ENCODE results near the gene AURKB. TPM values are rescaled to one million over a fixed set of nuclear protein-coding genes. Genes with fewer than 3 reads are reported as not detected.

Gene AURKB
- 10 to 100 TPM in 1 of 5 experiments, 1 to 10 TPM in 4; 1.1 to 97.7 (median 1.3) TPM for total RNA-seq
- not detected for polyA plus RNA-seq
- not detected for total RNA-seq

DNA sequence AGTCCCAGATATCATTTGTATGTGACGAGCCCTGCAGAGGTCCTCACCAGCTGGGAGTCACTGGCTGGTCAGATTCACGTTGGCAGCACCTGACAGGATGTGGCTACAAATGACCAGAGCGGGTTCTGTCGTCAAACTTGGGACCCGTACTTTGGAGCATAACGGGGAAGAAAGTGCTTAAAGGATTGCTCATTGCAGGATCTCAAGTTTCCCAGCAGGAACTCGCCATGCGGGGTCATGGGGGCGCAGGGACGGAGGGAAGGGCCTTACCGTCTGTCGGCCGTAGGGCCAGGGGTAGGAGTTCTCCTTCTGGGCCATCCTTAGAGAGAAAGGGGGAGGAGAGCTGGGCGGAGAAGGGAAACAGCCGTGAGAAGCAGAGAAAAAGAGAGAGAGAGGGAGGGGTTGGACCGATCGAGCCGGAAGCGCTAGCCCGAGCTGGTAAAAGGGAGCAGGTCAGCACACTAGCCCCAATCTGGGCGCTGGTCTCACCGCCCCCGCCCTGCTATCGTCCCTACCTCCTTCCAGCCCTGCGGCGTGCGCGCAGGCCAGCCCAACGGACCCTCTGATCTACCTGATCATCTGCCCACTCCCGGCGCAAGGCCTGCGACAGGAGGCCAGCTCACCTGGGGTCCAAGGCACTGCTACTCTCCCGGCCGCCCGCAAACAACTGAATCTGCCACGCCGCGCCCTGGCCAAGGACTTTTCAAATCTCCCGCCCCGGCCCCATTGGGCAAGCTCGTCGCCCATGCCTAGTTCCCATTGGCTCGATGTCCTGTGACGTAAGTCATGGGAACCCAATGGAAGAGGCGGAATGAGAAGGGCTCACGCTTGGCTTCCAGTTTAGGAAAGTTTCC is at the start of gene AURKB:
AURKB (minus strand) TSS at position 669 of the 854 bp plus-strand sequence; CDS start at position 318, 351 bp downstream.
- CTCF ChIA-PET: interaction anchor here (0.6 to 1.0 kb wide), 4 partner anchors 12 to 100 kb away, joined by 4 to 5 read pairs (median 4); no protein-coding TSS in a partner anchor

DNA sequence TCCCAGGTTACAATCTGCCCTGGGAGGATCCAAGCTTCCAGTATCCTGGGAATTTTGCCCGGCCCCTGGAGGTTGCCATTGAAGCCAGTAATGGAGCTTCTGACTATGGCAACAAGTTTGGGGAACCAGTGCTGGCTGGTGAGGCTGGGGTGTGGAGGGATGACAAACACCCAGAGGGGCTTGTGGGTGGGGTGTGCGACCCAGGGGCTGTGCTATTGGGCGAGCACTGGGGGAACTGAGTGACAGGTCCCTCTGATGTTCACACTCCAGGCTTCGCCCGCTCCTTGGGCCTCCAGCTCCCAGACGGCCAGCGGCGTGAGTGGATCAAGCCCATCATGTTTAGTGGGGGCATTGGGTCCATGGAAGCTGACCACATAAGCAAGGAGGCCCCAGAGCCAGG is 47.4 kb upstream of the AURKB start:
- intact Hi-C loops (cut with micrococcal nuclease): no loop called here
- Mint-ChIP-seq H3K36me3 (peaks cover 0 to 30% (median 7%) of the 10 kb centered on the region in 5 donors), H3K4me3 (no peak overlapping the region), H3K9me3 (no peaks in the 10 kb centered on the region), H3K4me1 (peaks cover 0 to 3% (median 0%) of the 10 kb centered on the region in 7 donors), H3K27ac (no peak overlapping the region), H3K27me3 (no peaks in the 10 kb centered on the region)
- Histone ChIP-seq H3K4me3 (ENCODE audit: low read length) (no peak overlapping the region), H3K36me3 (ENCODE audit: control insufficient read depth in 2 of 3, insufficient read depth in 3 of 3, low read length in 3 of 3) (peaks cover 0 to 63% (median 0%) of the 10 kb centered on the region in 3 experiments), H3K9me3 (ENCODE audit: control insufficient read depth in 2 of 3, low read length in 3 of 3) (no peaks in the 10 kb centered on the region), H3K27me3 (ENCODE audit: control insufficient read depth in 2 of 2, insufficient read depth in 2 of 2, low read length in 2 of 2) (no peaks in the 10 kb centered on the region), H3K4me1 (ENCODE audit: control insufficient read depth in 2 of 2, insufficient read depth in 2 of 2, low read length in 2 of 2) (no peaks in the 10 kb centered on the region), H3K27ac (ENCODE audit: low read depth, low read length) (no peak overlapping the region)
- ChIA-PET POLR2A (interaction anchor here (0.9 kb wide), 1 partner anchor 9 kb away, joined by 3 read pairs; the partner anchor contains the start of gene PFAS), CTCF (no interaction called here)
- ATAC-seq: no peak
- DNase-seq: no peak

More for the DNA sequence above, at the start of gene AURKB:
- Histone ChIP-seq H3K36me3 (ENCODE audit: control insufficient read depth in 2 of 3, insufficient read depth in 3 of 3, low read length in 3 of 3) (no peaks in the 10 kb centered on the region), H3K4me1 (ENCODE audit: control insufficient read depth in 2 of 2, insufficient read depth in 2 of 2, low read length in 2 of 2) (peaks cover 5 to 8% of the 10 kb centered on the region in 2 donors), H3K9me3 (ENCODE audit: control insufficient read depth in 2 of 3, low read length in 3 of 3) (no peaks in the 10 kb centered on the region), H3K27me3 (ENCODE audit: control insufficient read depth in 2 of 2, insufficient read depth in 2 of 2, low read length in 2 of 2) (no peaks in the 10 kb centered on the region), H3K27ac (ENCODE audit: low read depth, low read length) (peak within 1 kb of the TSS; percentile 81), H3K4me3 (ENCODE audit: low read length) (peak within 1 kb of the TSS; percentile 91)
- Mint-ChIP-seq H3K4me1 (peaks cover 14 to 35% (median 16%) of the 10 kb centered on the region in 7 donors), H3K27me3 (no peaks in the 10 kb centered on the region), H3K4me3 (peak within 1 kb of the TSS; percentile 85 to 97 (median 93)), H3K36me3 (peaks cover 0 to 16% (median 0%) of the 10 kb centered on the region in 5 donors), H3K27ac (peak within 1 kb of the TSS; percentile 60 to 95 (median 86)), H3K9me3 (no peaks in the 10 kb centered on the region)
- DNase-seq (peak; percentile 76 to 96 (median 90)), ATAC-seq (peak; percentile 99)
- intact Hi-C loops (cut with micrococcal nuclease): loop anchor here (1.0 to 5.0 kb wide), 6 partner anchors 10 to 37 kb away; partner anchors contain the start of genes CTC1 (in 1 of the 2) and PFAS (in 1 of the 2)
- POLR2A ChIA-PET: interaction anchor here (0.6 to 9.6 kb wide), 12 partner anchors 9 to 86 kb away, joined by 3 to 110 read pairs (median 5); partner anchors contain the start of genes BORCS6, CTC1, SLC25A35 and TMEM107

DNA sequence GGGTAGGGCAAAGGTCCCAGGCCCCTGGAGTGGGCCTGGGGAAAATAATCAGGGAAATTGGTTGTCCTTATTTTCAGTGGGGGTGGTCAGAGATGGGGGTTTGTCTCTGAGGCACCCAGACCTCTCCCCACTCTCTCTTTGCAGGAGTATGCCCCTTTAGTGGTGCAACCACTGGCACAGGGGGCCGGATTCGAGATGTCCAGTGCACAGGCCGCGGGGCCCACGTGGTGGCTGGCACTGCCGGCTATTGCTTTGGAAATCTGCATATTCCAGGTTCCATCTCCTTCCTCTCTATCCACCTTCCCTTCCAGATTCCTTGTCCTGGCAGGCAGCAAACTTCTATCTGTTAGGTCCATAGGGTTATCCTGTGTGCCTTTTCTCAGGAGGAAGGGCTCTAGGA is 46.3 kb upstream of the AURKB start:
- peaks cover 0 to 28% (median 5%) of the 10 kb centered on the region in 5 donors for H3K36me3 Mint-ChIP-seq
- H3K9me3 Mint-ChIP-seq: no peaks in the 10 kb centered on the region
- H3K27me3 Mint-ChIP-seq: no peaks in the 10 kb centered on the region
- ChIA-PET CTCF (no interaction called here), POLR2A (no interaction called here)
- H3K9me3 ChIP-seq (ENCODE audit: control insufficient read depth in 2 of 3, low read length in 3 of 3): no peaks in the 10 kb centered on the region
- intact Hi-C loops (cut with micrococcal nuclease): no loop called here
- H3K27me3 ChIP-seq (ENCODE audit: control insufficient read depth in 2 of 2, insufficient read depth in 2 of 2, low read length in 2 of 2): no peaks in the 10 kb centered on the region
- H3K4me1 ChIP-seq (ENCODE audit: control insufficient read depth in 2 of 2, insufficient read depth in 2 of 2, low read length in 2 of 2): no peaks in the 10 kb centered on the region
- H3K4me1 Mint-ChIP-seq: peaks cover 0 to 3% (median 0%) of the 10 kb centered on the region in 7 donors
- ATAC-seq (no peak), DNase-seq (no peak)
- no peak overlapping the region for H3K27ac Mint-ChIP-seq
- H3K27ac ChIP-seq (ENCODE audit: low read depth, low read length): no peak overlapping the region
- H3K36me3 ChIP-seq (ENCODE audit: control insufficient read depth in 2 of 3, insufficient read depth in 3 of 3, low read length in 3 of 3): peaks cover 0 to 60% (median 0%) of the 10 kb centered on the region in 3 experiments
- no peak overlapping the region for H3K4me3 ChIP-seq (ENCODE audit: low read length)
- no peak overlapping the region for H3K4me3 Mint-ChIP-seq

DNA sequence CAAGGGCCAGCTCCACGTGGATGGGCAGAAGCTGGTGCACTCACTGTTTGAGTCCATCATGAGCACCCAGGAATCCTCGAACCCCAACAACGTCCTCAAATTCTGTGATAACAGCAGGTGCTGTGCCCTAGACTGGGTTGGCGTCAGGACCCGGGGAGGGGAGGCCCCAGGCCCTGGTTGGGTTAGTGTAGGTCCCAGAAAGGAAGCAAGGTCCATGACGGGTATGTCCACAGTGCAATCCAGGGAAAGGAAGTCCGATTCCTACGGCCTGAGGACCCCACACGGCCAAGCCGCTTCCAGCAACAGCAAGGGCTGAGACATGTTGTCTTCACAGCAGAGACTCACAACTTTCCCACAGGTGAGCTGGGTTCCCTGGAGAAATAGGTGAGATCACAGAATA is 45.9 kb upstream of the AURKB start:
- Histone ChIP-seq H3K4me3 (ENCODE audit: low read length) (no peak overlapping the region), H3K27me3 (ENCODE audit: control insufficient read depth in 2 of 2, insufficient read depth in 2 of 2, low read length in 2 of 2) (no peaks in the 10 kb centered on the region), H3K27ac (ENCODE audit: low read depth, low read length) (no peak overlapping the region), H3K9me3 (ENCODE audit: control insufficient read depth in 2 of 3, low read length in 3 of 3) (no peaks in the 10 kb centered on the region), H3K36me3 (ENCODE audit: control insufficient read depth in 2 of 3, insufficient read depth in 3 of 3, low read length in 3 of 3) (peaks cover 0 to 57% (median 0%) of the 10 kb centered on the region in 3 experiments), H3K4me1 (ENCODE audit: control insufficient read depth in 2 of 2, insufficient read depth in 2 of 2, low read length in 2 of 2) (no peaks in the 10 kb centered on the region)
- Mint-ChIP-seq H3K9me3 (no peaks in the 10 kb centered on the region), H3K27me3 (no peaks in the 10 kb centered on the region), H3K4me3 (no peak overlapping the region), H3K4me1 (peaks cover 0 to 3% (median 0%) of the 10 kb centered on the region in 7 donors), H3K27ac (no peak overlapping the region), H3K36me3 (peaks cover 0 to 28% (median 5%) of the 10 kb centered on the region in 5 donors)
- ATAC-seq (no peak), DNase-seq (no peak)
- POLR2A ChIA-PET: interaction anchor here (1.0 kb wide), 1 partner anchor 30 kb away, joined by 4 read pairs; no protein-coding TSS in a partner anchor
- CTCF ChIA-PET: no interaction called here
- intact Hi-C loops (cut with micrococcal nuclease): no loop called here

DNA sequence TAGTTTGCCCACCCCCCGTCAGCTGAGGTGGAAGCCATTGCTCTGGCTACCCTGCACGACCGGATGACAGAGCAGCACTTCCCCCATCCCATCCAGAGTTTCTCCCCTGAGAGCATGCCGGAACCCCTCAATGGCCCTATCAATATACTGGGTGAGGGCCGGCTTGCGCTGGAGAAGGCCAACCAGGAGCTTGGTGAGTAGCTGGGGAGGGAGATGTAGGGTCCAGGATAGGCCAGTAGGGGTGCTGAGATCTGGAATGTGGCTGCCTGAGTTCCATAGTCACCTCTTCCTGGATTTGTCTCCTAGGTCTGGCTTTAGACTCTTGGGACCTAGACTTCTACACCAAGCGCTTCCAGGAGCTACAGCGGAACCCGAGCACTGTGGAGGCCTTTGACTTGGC is 45.1 kb upstream of the AURKB start:
- Histone ChIP-seq H3K27me3 (ENCODE audit: control insufficient read depth in 2 of 2, insufficient read depth in 2 of 2, low read length in 2 of 2) (no peaks in the 10 kb centered on the region), H3K36me3 (ENCODE audit: control insufficient read depth in 2 of 3, insufficient read depth in 3 of 3, low read length in 3 of 3) (peaks cover 0 to 51% (median 0%) of the 10 kb centered on the region in 3 experiments), H3K9me3 (ENCODE audit: control insufficient read depth in 2 of 3, low read length in 3 of 3) (no peaks in the 10 kb centered on the region), H3K4me3 (ENCODE audit: low read length) (no peak overlapping the region), H3K4me1 (ENCODE audit: control insufficient read depth in 2 of 2, insufficient read depth in 2 of 2, low read length in 2 of 2) (no peaks in the 10 kb centered on the region), H3K27ac (ENCODE audit: low read depth, low read length) (no peak overlapping the region)
- CTCF ChIA-PET: no interaction called here
- Mint-ChIP-seq H3K27ac (no peak overlapping the region), H3K9me3 (no peaks in the 10 kb centered on the region), H3K27me3 (no peaks in the 10 kb centered on the region), H3K4me3 (no peak overlapping the region), H3K4me1 (peaks cover 2 to 5% (median 3%) of the 10 kb centered on the region in 7 donors), H3K36me3 (peaks cover 0 to 22% (median 4%) of the 10 kb centered on the region in 5 donors)
- intact Hi-C loops (cut with micrococcal nuclease): no loop called here
- DNase-seq (no peak), ATAC-seq (no peak)
- POLR2A ChIA-PET: interaction anchor here (0.7 to 1.0 kb wide), 2 partner anchors 29 to 177 kb away, joined by 3 to 4 read pairs; no protein-coding TSS in a partner anchor

DNA sequence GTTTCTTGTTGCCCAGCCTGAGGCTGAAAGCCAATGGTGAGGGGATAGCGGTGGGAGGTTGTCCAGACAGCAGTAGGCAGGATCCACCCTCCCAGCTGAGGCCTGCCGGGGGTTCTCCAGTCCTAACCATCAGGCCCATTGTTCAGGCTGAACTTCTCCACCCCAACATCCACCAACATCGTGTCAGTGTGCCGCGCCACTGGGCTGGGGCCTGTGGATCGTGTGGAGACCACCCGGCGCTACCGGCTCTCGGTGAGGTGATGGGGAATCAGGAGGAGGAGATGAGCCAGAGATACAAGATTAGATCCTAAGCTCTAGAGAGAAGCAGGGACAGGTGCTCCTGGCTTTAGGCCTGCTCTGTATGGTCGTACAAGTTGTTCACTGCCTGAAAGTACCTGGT is 44.5 kb upstream of the AURKB start:
- H3K9me3 ChIP-seq (ENCODE audit: control insufficient read depth in 2 of 3, low read length in 3 of 3): no peaks in the 10 kb centered on the region
- no peak overlapping the region for H3K4me3 Mint-ChIP-seq
- no peaks in the 10 kb centered on the region for H3K9me3 Mint-ChIP-seq
- no peak overlapping the region for H3K27ac ChIP-seq (ENCODE audit: low read depth, low read length)
- peaks cover 0 to 22% (median 4%) of the 10 kb centered on the region in 5 donors for H3K36me3 Mint-ChIP-seq
- peaks cover 0 to 51% (median 0%) of the 10 kb centered on the region in 3 experiments for H3K36me3 ChIP-seq (ENCODE audit: control insufficient read depth in 2 of 3, insufficient read depth in 3 of 3, low read length in 3 of 3)
- intact Hi-C loops (cut with micrococcal nuclease): no loop called here
- ChIA-PET POLR2A (interaction anchor here (0.5 kb wide), 1 partner anchor 127 kb away, joined by 5 read pairs; no protein-coding TSS in a partner anchor), CTCF (no interaction called here)
- no peak overlapping the region for H3K4me3 ChIP-seq (ENCODE audit: low read length)
- H3K4me1 ChIP-seq (ENCODE audit: control insufficient read depth in 2 of 2, insufficient read depth in 2 of 2, low read length in 2 of 2): peaks cover 3% of the 10 kb centered on the region in 2 donors
- no peak for ATAC-seq
- H3K27me3 Mint-ChIP-seq: no peaks in the 10 kb centered on the region
- no peak for DNase-seq
- peaks cover 9 to 12% (median 9%) of the 10 kb centered on the region in 7 donors for H3K4me1 Mint-ChIP-seq
- no peaks in the 10 kb centered on the region for H3K27me3 ChIP-seq (ENCODE audit: control insufficient read depth in 2 of 2, insufficient read depth in 2 of 2, low read length in 2 of 2)
- no peak overlapping the region for H3K27ac Mint-ChIP-seq

Measured in naive thymus-derived CD4-positive, alpha-beta T cell (primary cell).